ENCODE data around the gene PTPRCAP.
"Not testable (repeated sequence)": the region's sequence is repeated elsewhere in the genome, so short reads cannot be mapped to it uniquely, and the experiment has no call there.

DNA sequence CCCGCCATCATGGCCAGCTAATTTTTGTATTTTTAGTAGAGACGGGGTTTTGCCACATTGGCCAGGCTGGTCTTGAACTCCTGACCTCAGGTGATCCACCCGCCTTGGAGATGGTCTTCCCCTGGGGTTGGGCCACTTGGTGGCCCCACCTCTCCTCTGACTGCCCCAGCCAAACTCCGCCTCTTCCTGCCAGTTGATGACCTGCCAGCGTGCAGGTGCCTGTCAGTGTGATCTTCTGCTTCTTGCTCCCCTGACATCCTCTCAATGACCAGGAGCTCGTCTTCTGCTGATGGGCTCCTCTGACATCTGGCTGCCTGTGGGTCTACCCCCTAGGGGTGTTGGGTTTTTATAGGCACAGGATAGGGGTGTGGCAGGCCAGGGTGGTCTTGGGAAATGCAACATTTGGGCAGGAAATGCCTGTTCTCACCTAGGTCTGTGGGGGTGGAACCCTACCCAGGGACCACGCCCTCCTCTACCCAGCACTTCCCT, 48.4 kb upstream of the PTPRCAP start:
- TF ChIP-seq, protein P1, sequence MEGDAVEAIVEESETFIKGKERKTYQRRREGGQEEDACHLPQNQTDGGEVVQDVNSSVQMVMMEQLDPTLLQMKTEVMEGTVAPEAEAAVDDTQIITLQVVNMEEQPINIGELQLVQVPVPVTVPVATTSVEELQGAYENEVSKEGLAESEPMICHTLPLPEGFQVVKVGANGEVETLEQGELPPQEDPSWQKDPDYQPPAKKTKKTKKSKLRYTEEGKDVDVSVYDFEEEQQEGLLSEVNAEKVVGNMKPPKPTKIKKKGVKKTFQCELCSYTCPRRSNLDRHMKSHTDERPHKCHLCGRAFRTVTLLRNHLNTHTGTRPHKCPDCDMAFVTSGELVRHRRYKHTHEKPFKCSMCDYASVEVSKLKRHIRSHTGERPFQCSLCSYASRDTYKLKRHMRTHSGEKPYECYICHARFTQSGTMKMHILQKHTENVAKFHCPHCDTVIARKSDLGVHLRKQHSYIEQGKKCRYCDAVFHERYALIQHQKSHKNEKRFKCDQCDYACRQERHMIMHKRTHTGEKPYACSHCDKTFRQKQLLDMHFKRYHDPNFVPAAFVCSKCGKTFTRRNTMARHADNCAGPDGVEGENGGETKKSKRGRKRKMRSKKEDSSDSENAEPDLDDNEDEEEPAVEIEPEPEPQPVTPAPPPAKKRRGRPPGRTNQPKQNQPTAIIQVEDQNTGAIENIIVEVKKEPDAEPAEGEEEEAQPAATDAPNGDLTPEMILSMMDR (IDR thresholded peaks at IDR 0.05) = not testable (repeated sequence)
- TF ChIP-seq EZH2 (IDR thresholded peaks at IDR 0.05; ENCODE audit: borderline replicate concordance, insufficient read depth, low read depth, low read length, poor library complexity, severe bottlenecking) = not testable (repeated sequence)
